Measurements from ENCODE around the gene MRPS27.

The MRPS27 gene

DNA sequence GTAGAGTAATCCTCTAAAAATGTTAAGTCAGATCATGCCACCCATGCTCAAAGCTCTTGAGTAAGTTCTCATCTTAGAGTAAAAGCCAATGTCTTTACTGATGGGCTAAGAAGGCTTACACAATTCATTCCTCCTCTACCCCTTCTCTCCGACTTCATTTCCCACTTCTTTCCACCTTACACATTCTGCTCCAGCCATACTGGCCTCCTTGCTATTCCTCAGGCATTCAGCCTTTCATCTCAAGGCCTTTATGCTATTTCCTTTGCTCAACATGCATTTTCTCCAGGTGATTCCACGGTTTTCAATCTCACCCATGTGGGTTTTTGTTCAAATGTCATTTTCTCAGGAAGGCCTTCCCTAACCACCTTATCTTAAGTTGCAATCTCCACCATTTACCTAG, 107.9 kb downstream of the MRPS27 start:
- DNase-seq: no peak
- no peak for TF ChIP-seq GATA1 (IDR thresholded peaks at IDR 0.05; ENCODE audit: low read depth, low read length)
- no peak for TF ChIP-seq POLR2A (IDR thresholded peaks at IDR 0.05; ENCODE audit: low read length)

DNA sequence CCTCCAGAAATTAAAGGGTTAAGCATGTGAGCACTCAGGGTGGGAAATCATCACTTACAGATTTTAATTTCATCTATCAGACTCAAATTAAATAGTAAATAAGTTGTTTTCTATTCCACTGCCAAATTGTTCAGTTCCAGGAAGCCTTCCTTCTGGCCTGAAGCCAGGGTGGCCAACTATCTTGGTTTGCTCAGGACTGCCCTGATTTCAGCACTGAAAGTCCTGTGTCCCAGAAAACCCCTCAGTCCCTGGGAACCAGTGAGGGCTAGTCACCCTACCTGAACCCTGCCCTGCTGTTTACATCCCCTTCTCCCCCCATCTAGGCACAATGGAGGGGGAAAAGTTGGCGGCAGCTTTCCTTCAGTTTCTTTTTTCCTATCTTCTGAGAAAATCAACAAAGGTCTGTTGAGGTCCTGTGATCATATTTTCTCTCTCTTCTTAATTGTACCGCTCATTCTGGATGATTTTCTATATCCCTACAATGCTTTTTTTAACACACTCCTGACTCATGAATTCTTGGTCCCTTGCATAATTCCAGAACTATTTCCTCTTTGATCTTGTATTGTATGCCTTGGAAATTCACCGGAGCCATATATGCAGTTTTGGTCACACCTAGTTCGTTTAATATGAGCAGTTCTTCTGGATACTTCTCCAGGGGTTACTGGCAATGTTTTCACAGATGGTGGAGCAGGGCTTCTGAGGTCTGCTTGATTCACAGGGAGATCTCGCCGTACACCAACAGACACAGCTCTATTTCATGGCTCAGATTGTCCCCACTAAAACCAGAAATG, 109.0 kb downstream of the MRPS27 start:
- peak; percentile 16 to 37 for DNase-seq
- TF ChIP-seq POLR2A (IDR thresholded peaks at IDR 0.05; ENCODE audit: low read length) (no peak), GATA1 (IDR thresholded peaks at IDR 0.05; ENCODE audit: low read depth, low read length) (no peak)

DNA sequence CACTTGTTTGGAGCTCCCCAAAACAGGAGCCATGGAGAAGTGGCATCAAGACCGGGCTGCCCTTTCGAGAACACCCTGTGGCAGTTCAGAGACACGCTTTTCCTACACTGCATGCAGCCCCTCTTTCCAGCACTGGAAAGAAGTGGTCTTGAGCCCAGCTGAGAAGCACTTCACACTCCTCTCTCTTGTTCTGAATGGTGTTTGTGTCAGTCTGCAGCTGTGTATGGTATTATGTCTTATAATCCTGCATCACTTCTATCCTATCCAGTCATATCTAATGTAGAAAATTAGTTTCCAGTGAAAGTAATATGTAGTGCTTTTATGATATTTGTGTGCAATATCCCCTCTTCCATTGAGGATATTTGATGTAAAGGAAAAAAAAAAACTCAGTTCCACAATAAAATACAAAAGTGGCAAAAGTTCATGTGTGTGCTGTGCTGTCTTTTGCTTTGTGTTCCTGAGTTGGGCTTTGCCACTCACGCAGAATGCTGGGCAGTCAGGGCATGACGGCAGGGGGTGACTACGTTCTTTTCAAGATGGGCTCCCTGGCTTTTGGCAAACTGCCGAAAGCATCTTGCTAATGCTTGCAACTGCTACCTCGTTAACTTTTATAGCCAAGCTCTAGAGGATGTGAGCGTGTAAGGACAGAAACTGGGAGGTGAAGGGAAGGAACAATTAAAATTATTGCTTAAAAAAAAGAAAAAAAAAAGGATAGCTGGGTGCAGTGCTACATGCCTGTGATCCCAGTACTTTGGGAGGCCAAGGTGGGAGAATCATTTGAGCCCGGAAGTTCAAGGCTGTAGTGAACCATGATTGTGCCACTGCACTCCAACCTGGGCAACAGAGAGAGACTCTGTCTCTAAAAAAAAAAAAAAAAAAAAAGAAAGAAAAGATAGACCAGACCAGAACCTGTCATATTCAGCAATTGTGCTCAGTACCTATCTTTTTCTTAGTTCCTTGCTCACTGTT, 110.6 kb downstream of the MRPS27 start:
- TF ChIP-seq GATA1 (IDR thresholded peaks at IDR 0.05; ENCODE audit: low read depth, low read length): no peak
- no peak for TF ChIP-seq POLR2A (IDR thresholded peaks at IDR 0.05; ENCODE audit: low read length)
- DNase-seq: no peak

DNA sequence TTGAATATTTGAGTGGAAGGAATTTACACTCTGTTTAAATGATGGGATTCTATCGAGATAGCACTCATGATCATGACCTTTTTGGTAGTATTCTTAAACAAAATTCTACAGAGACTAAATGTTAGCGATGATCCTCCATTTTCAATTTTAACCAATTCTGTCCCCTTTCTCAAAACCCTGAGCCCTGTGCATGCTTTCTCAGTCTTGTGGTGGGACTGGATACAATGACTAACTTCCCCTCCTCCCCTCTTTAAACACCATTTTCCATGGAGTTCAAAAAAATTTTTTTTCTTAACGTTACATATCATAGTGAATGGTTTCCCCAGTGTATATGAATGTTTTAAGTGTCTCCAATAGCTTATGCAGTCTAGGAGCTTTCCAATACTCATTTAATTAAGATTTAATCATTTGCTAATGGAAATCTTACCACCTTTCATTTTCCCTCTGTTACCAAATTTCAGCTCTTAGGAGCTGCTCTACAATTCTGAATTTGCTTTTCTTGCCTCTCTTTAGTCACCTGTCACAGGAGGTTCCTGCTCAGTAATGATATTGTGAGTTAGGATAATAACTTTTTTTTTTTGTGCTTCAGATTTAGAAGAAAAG, 111.6 kb downstream of the MRPS27 start:
- TF ChIP-seq POLR2A (IDR thresholded peaks at IDR 0.05; ENCODE audit: low read length): no peak
- no peak for TF ChIP-seq GATA1 (IDR thresholded peaks at IDR 0.05; ENCODE audit: low read depth, low read length)
- no peak for DNase-seq

DNA sequence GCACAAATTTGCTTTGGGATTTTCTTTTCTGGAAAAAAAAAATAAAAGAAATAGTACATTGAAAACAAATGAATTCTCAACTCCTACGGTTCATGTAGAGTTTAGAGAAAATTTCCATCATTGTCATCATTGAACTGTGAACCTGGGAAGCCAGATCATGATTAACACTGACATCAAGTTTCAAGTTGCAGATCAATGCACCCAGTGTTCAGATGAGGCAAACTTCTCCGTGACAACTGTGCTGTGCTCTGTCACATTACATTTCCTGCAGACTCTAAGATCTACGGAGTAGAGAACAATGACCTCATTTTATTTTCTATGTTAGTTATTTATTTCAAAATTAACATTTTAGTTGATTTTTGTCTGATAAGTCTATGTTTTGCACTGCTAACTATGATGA, 113.0 kb downstream of the MRPS27 start:
- no peak for DNase-seq
- no peak for TF ChIP-seq POLR2A (IDR thresholded peaks at IDR 0.05; ENCODE audit: low read length)
- no peak for TF ChIP-seq GATA1 (IDR thresholded peaks at IDR 0.05; ENCODE audit: low read depth, low read length)

DNA sequence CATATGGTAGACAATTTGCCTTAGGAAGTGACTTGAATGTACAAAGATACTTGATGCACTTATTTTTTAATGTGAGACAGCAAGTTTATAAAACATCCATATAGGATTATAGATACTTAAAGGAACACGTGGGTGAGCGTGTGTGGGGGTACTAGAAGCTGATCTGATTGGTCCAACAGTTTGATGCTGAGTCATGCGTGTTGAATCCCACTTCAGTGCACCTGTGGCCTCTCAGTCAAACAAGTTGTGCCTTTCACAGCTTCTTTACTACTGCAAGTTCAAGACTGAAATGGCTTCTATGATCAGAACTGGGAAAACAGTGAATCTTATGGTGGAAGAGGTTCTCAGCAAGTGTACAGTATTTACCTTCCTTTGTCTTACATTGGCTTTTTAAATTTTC, 113.9 kb downstream of the MRPS27 start:
- no peak for DNase-seq
- TF ChIP-seq GATA1 (IDR thresholded peaks at IDR 0.05; ENCODE audit: low read depth, low read length): no peak
- TF ChIP-seq POLR2A (IDR thresholded peaks at IDR 0.05; ENCODE audit: low read length): no peak

DNA sequence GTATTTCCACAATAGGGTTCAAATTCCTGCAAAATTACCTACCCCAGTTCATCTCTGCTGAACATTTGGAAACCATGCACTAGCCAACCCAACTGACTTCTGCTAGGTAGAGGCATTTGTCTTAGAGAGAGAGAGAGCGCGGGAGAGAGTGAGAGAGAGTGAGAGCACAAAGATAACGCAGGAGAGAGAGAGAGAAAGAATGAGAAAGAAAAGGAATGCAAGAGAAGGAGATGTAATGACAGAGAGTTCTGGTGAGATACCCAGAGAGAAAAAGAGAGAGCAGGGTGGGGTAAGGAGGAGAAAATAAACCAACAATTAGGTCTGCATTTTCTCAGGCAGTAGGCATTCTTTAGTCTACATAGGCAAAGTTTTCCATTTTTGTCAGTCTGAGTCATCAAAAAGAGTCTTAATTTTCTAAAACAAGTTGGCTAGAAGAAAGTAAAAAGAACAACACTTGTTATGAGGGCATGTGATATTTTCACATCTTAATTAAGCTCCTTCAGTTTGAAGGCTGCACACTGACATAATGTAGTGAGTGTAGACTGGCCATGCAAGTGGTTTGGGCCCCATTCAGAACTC, 114.5 kb downstream of the MRPS27 start:
- no peak for DNase-seq

DNA sequence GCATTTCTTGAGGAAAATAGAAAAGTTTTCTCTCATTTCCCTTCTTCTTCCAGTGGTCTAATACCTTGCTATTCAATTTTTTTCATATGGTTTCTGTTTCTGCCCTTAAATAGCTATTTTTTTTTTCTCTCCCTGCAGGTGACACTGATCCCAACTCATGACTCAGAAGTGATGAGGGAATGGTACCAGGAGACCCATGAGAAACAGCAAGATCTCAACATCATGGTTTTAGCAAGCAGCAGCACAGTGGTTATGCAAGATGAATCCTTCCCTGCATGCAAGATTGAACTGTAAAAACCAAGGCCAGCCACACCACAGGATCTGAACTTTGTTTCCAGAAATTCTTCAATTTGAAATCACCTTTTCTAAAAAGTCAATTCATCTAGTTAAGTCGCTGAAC, 115.1 kb downstream of the MRPS27 start:
- DNase-seq: no peak
- TF ChIP-seq POLR2A (IDR thresholded peaks at IDR 0.05; ENCODE audit: low read length) (no peak), GATA1 (IDR thresholded peaks at IDR 0.05; ENCODE audit: low read depth, low read length) (no peak)

More for the DNA sequence above, 114.5 kb downstream of the MRPS27 start:
- TF ChIP-seq GATA1 (IDR thresholded peaks at IDR 0.05; ENCODE audit: low read depth, low read length): no peak
- no peak for TF ChIP-seq POLR2A (IDR thresholded peaks at IDR 0.05; ENCODE audit: low read length)

DNA sequence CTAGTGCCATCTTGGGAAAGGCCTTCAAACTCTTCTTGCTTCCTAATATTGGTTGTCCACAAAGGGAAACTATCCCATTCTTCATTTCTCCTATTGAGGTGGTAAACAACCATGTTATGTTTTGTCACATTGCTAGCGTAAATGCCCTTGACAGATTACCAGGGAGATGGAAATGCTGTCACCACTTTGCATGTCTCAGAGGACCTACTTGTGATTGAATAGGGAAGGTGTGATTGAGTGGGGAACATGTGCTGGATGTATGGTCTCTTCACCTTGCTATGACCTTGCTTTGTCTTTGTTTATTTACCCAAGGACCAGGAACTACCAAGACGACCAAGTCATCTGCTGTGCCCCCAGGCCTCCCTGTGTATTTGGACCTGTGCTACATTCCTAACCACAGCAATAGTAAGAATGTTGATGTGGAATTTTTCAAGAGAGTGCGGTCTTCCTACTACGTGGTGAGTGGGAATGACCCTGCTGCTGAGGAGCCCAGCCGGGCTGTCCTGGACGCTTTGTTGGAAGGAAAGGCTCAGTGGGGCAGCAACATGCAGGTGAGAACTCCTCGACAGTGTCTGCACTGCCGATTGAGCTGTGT, 116.7 kb downstream of the MRPS27 start:
- TF ChIP-seq POLR2A (IDR thresholded peaks at IDR 0.05; ENCODE audit: low read length) (no peak), GATA1 (IDR thresholded peaks at IDR 0.05; ENCODE audit: low read depth, low read length) (no peak)
- no peak for DNase-seq

DNA sequence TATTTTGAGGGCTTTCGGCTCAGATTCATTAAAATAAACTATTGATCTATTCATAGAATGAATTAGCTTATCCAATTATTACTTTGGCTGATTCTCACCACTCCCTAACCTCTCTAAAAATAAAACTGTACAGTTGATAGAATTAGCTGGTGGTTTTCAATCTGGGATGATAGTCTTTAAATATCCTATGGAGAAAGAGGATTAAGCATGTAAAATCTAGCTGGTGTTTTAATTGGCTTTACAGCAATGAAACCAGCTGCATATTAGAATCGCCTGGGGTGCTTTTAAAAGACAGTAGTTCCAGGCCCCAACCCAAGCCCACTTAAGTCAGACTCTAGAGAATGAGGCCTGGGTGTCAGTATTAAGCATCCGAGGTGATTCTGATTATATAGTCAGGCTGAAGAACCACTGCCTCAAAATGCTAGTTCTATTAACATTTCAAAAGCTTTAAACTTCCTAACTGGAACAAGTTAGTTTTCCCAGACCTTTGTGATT, 117.7 kb downstream of the MRPS27 start:
- no peak for DNase-seq
- TF ChIP-seq GATA1 (IDR thresholded peaks at IDR 0.05; ENCODE audit: low read depth, low read length) (no peak), POLR2A (IDR thresholded peaks at IDR 0.05; ENCODE audit: low read length) (no peak)

DNA sequence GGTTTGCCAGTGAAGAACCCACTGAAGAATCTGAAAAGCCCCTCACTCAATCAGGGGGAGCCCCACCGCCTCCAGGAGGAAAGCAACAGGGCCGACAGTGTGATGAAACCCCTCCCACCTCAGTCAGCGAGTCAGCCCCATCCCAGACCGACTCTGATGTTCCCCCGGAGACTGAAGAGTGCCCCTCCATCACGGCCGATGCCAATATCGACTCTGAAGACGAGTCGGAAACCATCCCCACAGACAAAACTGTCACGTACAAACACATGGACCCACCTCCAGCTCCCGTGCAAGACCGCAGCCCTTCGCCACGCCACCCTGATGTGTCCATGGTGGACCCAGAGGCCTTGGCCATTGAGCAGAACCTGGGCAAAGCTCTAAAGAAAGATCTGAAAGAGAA, 120.4 kb downstream of the MRPS27 start:
- no peak for DNase-seq
- no peak for TF ChIP-seq GATA1 (IDR thresholded peaks at IDR 0.05; ENCODE audit: low read depth, low read length)
- TF ChIP-seq POLR2A (IDR thresholded peaks at IDR 0.05; ENCODE audit: low read length): no peak

DNA sequence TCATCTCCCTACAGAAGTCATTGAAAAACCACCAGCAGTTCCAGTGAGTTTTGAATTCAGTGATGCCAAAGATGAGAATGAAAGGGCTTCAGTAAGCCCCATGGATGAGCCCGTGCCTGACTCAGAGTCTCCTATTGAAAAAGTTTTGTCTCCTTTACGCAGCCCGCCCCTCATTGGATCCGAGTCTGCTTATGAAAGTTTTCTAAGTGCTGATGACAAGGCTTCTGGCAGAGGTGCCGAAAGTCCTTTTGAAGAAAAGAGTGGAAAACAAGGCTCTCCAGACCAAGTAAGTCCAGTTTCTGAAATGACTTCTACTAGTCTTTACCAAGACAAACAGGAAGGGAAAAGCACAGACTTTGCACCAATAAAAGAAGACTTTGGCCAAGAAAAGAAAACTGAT, 122.6 kb downstream of the MRPS27 start:
- no peak for DNase-seq
- no peak for TF ChIP-seq POLR2A (IDR thresholded peaks at IDR 0.05; ENCODE audit: low read length)
- TF ChIP-seq GATA1 (IDR thresholded peaks at IDR 0.05; ENCODE audit: low read depth, low read length): no peak

DNA sequence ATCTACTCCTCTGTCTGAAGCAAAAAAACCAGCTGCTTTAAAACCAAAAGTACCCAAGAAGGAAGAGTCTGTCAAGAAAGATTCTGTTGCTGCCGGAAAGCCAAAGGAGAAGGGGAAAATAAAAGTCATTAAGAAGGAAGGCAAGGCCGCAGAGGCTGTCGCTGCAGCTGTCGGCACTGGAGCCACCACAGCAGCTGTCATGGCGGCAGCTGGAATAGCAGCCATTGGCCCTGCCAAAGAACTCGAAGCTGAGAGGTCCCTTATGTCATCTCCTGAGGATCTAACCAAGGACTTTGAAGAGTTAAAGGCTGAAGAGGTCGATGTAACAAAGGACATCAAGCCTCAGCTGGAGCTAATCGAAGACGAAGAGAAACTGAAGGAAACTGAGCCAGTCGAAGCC, 124.5 kb downstream of the MRPS27 start:
- no peak for TF ChIP-seq POLR2A (IDR thresholded peaks at IDR 0.05; ENCODE audit: low read length)
- no peak for TF ChIP-seq GATA1 (IDR thresholded peaks at IDR 0.05; ENCODE audit: low read depth, low read length)
- no peak for DNase-seq
